A673 (cell line): ENCODE results near the gene AGAP1.

ENCODE experiments used
- EZH2 ChIP-seq: fragments of 200-600 bp; sonication (generic); IDR thresholded peaks from 2 replicates; pipeline ENCODE4 v1.6.1; 2017; ENCODE audit warnings: borderline replicate concordance, low read depth, mild to moderate bottlenecking, mixed read lengths, antibody characterized with exemption, low read length; ENCODE audit not compliant: poor library complexity, severe bottlenecking
- TF ChIP-seq, protein P1 (sequence below): fragments of 300-800, 200-600 bp; sonication (generic); conservative IDR thresholded peaks from 2 replicates; pipeline ENCODE4 v1.5.1; 2017; ENCODE audit warnings: low read depth, mild to moderate bottlenecking, antibody characterized with exemption, low read length, moderate library complexity, mixed read lengths

- TF ChIP-seq, protein P1, sequence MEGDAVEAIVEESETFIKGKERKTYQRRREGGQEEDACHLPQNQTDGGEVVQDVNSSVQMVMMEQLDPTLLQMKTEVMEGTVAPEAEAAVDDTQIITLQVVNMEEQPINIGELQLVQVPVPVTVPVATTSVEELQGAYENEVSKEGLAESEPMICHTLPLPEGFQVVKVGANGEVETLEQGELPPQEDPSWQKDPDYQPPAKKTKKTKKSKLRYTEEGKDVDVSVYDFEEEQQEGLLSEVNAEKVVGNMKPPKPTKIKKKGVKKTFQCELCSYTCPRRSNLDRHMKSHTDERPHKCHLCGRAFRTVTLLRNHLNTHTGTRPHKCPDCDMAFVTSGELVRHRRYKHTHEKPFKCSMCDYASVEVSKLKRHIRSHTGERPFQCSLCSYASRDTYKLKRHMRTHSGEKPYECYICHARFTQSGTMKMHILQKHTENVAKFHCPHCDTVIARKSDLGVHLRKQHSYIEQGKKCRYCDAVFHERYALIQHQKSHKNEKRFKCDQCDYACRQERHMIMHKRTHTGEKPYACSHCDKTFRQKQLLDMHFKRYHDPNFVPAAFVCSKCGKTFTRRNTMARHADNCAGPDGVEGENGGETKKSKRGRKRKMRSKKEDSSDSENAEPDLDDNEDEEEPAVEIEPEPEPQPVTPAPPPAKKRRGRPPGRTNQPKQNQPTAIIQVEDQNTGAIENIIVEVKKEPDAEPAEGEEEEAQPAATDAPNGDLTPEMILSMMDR = no peak
- no peak for TF ChIP-seq EZH2
Measured at GRCh38 chr2:235600926-235601325, 107.1 kb downstream of the AGAP1 start.
